ENCODE data around the gene GSTO2. TPM values are rescaled to one million over a fixed set of nuclear protein-coding genes. Genes with fewer than 3 reads are reported as not detected.

The GSTO2 gene
- total RNA-seq, 1 experiment from 2014 or later, result 1.1 TPM

GRCh38 chr10:104318326-104318725 is 49.3 kb downstream of the GSTO2 start:
- Histone ChIP-seq H3K4me1 (no peaks in the 10 kb centered on the region), H3K36me3 (ENCODE audit: control insufficient read depth, insufficient read depth, low read length) (no peaks in the 10 kb centered on the region), H3K4me3 (ENCODE audit: low read depth, low read length) (no peak overlapping the region), H3K9me3 (no peaks in the 10 kb centered on the region), H3K27me3 (replicated peaks; ENCODE audit: control insufficient read depth, insufficient read depth, low read length) (no peaks in the 10 kb centered on the region)
- POLR2A ChIA-PET, result no interaction called here
- TF ChIP-seq CTCF (IDR thresholded peaks at IDR 0.05; ENCODE audit: insufficient read depth in 1 of 2, low read depth in 1 of 2, low read length in 1 of 2, severe bottlenecking in 1 of 2, unreplicated experiment in 1 of 2), result no peak
- DNase-seq, result no peak
- no peaks in the 10 kb centered on the region for H3K36me3 Mint-ChIP-seq (ENCODE audit: insufficient read depth, unreplicated experiment)
- no peaks in the 10 kb centered on the region for H3K4me1 Mint-ChIP-seq (ENCODE audit: low read depth, unreplicated experiment)
- H3K27me3 Mint-ChIP-seq (ENCODE audit: insufficient read depth, unreplicated experiment), result no peaks in the 10 kb centered on the region
- intact Hi-C loops (cut with micrococcal nuclease; ENCODE audit: unreplicated experiment), result no loop called here
- BruUV-seq (replicated peaks), result no TSS peak
- H3K9me3 Mint-ChIP-seq (ENCODE audit: unreplicated experiment), result no peaks in the 10 kb centered on the region
- CTCF ChIA-PET, result no interaction called here
- no peak overlapping the region for H3K27ac Mint-ChIP-seq (ENCODE audit: unreplicated experiment)
- H3K4me3 Mint-ChIP-seq (ENCODE audit: unreplicated experiment), result no peak overlapping the region

DNA sequence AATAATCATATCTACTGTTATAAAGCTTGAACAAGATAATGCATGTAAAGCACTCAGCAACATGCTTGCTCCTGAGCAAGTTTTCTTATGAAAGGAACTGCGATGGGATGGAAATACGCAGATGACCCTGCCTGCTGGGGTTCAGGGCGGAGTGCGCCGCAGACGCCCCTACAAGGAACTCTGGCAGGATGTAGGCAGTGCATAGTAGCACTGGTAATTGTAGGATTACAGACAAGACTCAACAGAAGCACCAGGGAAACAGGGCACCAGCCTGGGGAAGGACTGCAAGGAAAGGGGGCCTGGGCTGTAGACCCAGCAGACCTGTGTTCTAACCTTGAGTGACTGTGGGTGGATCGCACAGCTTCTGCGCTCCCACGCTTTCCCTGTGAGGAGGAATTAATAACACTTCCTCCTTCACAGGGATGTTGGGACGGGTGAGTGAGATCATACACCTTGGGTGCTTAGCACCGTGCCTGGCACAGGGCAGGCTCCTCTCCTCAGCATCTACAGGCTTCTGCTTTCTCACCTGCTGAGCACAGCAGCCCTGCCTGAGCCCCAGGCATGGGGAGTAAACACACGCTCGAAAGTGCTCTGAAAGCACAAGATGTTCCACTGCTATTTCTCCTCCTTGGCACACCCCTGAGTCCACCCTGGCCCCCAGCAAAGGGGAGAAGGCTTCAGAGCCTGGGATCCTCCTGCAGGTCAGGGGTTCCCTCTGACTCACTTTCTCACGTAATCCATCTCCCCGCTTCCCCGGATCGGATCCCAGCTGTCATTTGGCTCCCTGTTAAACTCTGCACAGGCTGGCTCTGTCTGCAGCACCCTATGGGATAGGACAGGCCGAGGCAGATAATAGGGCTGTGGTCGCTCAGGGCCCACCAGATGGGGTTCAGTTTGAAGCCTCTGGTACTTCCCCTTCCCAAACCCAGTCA is 50.1 kb downstream of the GSTO2 start:
- ChIA-PET POLR2A (no interaction called here), CTCF (no interaction called here)
- Histone ChIP-seq H3K4me3 (ENCODE audit: low read depth, low read length) (no peak overlapping the region), H3K27me3 (replicated peaks; ENCODE audit: control insufficient read depth, insufficient read depth, low read length) (no peaks in the 10 kb centered on the region), H3K36me3 (ENCODE audit: control insufficient read depth, insufficient read depth, low read length) (no peaks in the 10 kb centered on the region), H3K4me1 (no peaks in the 10 kb centered on the region), H3K9me3 (no peaks in the 10 kb centered on the region)
- no peak for DNase-seq
- Mint-ChIP-seq H3K9me3 (ENCODE audit: unreplicated experiment) (no peaks in the 10 kb centered on the region), H3K27ac (ENCODE audit: unreplicated experiment) (no peak overlapping the region), H3K36me3 (ENCODE audit: insufficient read depth, unreplicated experiment) (no peaks in the 10 kb centered on the region), H3K4me1 (ENCODE audit: low read depth, unreplicated experiment) (no peaks in the 10 kb centered on the region), H3K4me3 (ENCODE audit: unreplicated experiment) (no peak overlapping the region), H3K27me3 (ENCODE audit: insufficient read depth, unreplicated experiment) (no peaks in the 10 kb centered on the region)
- intact Hi-C loops (cut with micrococcal nuclease; ENCODE audit: unreplicated experiment), result no loop called here
- BruUV-seq (replicated peaks), result no TSS peak
- TF ChIP-seq CTCF (IDR thresholded peaks at IDR 0.05; ENCODE audit: insufficient read depth in 1 of 2, low read depth in 1 of 2, low read length in 1 of 2, severe bottlenecking in 1 of 2, unreplicated experiment in 1 of 2), result no peak

- Histone ChIP-seq H3K4me3 (ENCODE audit: low read depth, low read length) (no peak overlapping the region), H3K9me3 (no peaks in the 10 kb centered on the region), H3K27me3 (replicated peaks; ENCODE audit: control insufficient read depth, insufficient read depth, low read length) (no peaks in the 10 kb centered on the region), H3K4me1 (no peaks in the 10 kb centered on the region), H3K36me3 (ENCODE audit: control insufficient read depth, insufficient read depth, low read length) (no peaks in the 10 kb centered on the region)
- no peak for DNase-seq
- H3K27me3 Mint-ChIP-seq (ENCODE audit: insufficient read depth, unreplicated experiment), result no peaks in the 10 kb centered on the region
- no peak for TF ChIP-seq CTCF (IDR thresholded peaks at IDR 0.05; ENCODE audit: insufficient read depth in 1 of 2, low read depth in 1 of 2, low read length in 1 of 2, severe bottlenecking in 1 of 2, unreplicated experiment in 1 of 2)
- BruUV-seq (replicated peaks), result no TSS peak
- no peaks in the 10 kb centered on the region for H3K4me1 Mint-ChIP-seq (ENCODE audit: low read depth, unreplicated experiment)
- H3K9me3 Mint-ChIP-seq (ENCODE audit: unreplicated experiment), result no peaks in the 10 kb centered on the region
- H3K36me3 Mint-ChIP-seq (ENCODE audit: insufficient read depth, unreplicated experiment), result no peaks in the 10 kb centered on the region
- no peak overlapping the region for H3K27ac Mint-ChIP-seq (ENCODE audit: unreplicated experiment)
- ChIA-PET CTCF (interaction anchor here (0.7 to 1.0 kb wide), 3 partner anchors 15 to 419 kb away, joined by 3 to 4 read pairs (median 3); no protein-coding TSS in a partner anchor), POLR2A (no interaction called here)
- intact Hi-C loops (cut with micrococcal nuclease; ENCODE audit: unreplicated experiment), result no loop called here
- H3K4me3 Mint-ChIP-seq (ENCODE audit: unreplicated experiment), result no peak overlapping the region
Observed at GRCh38 chr10:104321226-104321625, 52.2 kb downstream of the GSTO2 start.
